HEK293T (cell line): Measurements from ENCODE around the gene MIGA2.

Experiments
- ARNT ChIP-seq: fragments of 450-650 bp; IDR thresholded peaks from 2 replicates; pipeline ENCODE4 v1.6.1; 2017; ENCODE audit warnings: mild to moderate bottlenecking
- ELF4 ChIP-seq: fragments of 450-650 bp; IDR thresholded peaks from 2 replicates; pipeline ENCODE4 v1.6.1; 2017; ENCODE audit warnings: antibody characterized with exemption
- FOXA1 ChIP-seq: fragments of 450-650 bp; IDR thresholded peaks from 2 replicates; pipeline ENCODE4 v1.6.1; 2016; ENCODE audit warnings: mild to moderate bottlenecking
- FOXM1 ChIP-seq: fragments of 450-650 bp; IDR thresholded peaks from 2 replicates; pipeline ENCODE4 v1.6.1; 2017; ENCODE audit warnings: mild to moderate bottlenecking, borderline replicate concordance
- L3MBTL2 ChIP-seq: fragments of 450-650 bp; conservative IDR thresholded peaks from 2 replicates; pipeline ENCODE4 v1.6.1; 2016; ENCODE audit warnings: mild to moderate bottlenecking
- PKNOX1 ChIP-seq: fragments of 450-650 bp; IDR thresholded peaks from 2 replicates; pipeline ENCODE4 v1.6.1; 2016

DNA sequence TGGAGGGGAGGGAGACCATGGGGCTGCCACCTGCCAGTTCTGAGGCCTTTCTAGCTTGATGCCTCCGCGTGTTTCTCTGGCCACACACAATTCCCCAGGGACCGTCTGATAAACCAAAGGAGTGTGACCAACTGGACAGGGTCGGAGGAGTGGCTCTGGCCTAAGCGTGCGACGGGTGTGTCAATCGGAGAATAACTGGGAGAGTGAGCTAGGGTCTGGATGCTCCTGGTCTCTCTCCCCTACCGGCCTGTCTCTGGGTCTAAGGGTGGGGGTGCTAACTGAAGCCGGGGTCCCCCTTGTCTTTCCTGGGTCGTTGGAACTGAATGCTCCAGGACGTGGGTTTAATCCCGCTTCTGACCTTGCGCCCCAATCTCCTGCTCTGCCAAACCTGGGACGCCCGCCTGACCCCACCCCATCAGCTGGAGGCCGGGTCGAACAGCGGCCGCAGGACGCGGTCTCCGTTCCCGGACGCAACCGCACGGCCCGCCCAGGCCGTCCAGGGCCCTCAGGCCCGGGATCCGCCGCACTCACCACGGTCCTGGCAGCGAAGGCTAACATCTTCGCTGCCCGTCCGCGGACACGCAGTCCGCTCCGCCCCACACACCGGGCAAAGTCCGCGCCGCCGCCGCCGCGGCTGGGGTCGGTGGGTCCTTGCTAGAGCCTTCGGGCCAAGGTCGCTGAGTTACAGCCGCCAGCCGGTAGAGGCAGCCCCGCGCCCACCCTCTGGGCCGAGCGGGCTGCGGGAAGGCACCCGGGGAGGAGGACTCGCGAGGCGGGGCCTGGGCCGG is 73.7 kb downstream of the MIGA2 start:
- TF ChIP-seq FOXM1 (no peak), ELF4 (no peak), L3MBTL2 (no peak), FOXA1 (no peak), PKNOX1 (no peak), ARNT (no peak)
